Fibroblast of lung (primary cell): Measurements from ENCODE around the gene SLIT3.

Experiments
- EZH2 ChIP-seq: IDR thresholded peaks from 2 replicates; pipeline ENCODE4 v1.5.1; 2012; ENCODE audit warnings: low read length, control low read depth, mild to moderate bottlenecking; ENCODE audit errors: missing control alignments
- TF ChIP-seq, protein P1 (sequence below), 2 donors: IDR thresholded peaks in 1 of 2; conservative IDR thresholded peaks in 1 of 2; 1 replicate in 1 of 2; 2 replicates in 1 of 2; pipeline ENCODE4 v1.5.1; 2011 to 2012; ENCODE audit warnings: low read length in 2 of 2, control low read depth in 1 of 2, inconsistent platforms in 1 of 2, low read depth in 1 of 2, mild to moderate bottlenecking in 1 of 2

DNA sequence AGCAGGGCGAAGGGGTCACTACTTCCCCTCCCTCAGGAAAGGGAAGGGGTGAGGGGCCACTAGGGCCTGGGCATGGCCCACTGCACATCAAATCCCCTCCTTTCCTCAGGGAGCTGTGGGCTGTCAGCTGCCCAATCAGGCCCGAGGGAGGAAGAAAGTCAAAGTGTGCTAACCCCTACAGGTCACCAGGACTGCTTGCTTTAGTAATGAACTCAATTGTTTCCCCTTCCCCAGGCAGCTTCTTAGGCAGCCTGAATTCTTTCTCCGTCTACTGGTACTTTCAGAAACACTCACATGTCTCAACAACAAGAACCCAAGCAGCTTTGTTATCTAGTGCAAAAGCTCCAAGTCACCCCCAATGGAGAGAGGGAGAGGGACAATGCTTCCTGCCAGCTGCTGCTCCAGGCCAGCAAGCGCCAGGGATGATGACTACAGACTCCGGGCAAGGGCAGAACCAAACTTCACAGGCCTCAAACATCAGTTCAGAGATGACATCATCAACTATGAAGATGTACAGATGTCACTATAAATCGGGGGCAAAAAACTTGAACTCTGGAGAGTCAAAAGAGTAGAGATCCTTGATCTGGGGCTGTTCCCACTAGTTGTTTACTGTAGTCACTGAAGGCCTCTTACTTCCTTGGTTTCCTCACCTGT, 100.7 kb downstream of the SLIT3 start:
- TF ChIP-seq, protein P1, sequence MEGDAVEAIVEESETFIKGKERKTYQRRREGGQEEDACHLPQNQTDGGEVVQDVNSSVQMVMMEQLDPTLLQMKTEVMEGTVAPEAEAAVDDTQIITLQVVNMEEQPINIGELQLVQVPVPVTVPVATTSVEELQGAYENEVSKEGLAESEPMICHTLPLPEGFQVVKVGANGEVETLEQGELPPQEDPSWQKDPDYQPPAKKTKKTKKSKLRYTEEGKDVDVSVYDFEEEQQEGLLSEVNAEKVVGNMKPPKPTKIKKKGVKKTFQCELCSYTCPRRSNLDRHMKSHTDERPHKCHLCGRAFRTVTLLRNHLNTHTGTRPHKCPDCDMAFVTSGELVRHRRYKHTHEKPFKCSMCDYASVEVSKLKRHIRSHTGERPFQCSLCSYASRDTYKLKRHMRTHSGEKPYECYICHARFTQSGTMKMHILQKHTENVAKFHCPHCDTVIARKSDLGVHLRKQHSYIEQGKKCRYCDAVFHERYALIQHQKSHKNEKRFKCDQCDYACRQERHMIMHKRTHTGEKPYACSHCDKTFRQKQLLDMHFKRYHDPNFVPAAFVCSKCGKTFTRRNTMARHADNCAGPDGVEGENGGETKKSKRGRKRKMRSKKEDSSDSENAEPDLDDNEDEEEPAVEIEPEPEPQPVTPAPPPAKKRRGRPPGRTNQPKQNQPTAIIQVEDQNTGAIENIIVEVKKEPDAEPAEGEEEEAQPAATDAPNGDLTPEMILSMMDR (conservative IDR thresholded peaks at IDR 0.05 in 1 of 2, IDR thresholded peaks at IDR 0.05 in 1 of 2; ENCODE audit: low read depth in 1 of 2, low read length in 2 of 2), result no peak
- TF ChIP-seq EZH2, result no peak
